SK-N-MC (cell line): ENCODE results near the gene GXYLT2.

Source experiments
- DNase-seq: peaks from one replicate; pipeline ENCODE4 v3.0.0-alpha.2; 2011; ENCODE audit warnings: low read depth, low spot score
- H3K27ac ChIP-seq: fragments of 200-600 bp; sonication (generic); 2 replicates; pipeline ENCODE4 v1.5.1; 2016; ENCODE audit warnings: mixed run types
- H3K36me3 ChIP-seq: fragments of 200-600 bp; sonication (generic); 2 replicates; pipeline ENCODE4 v1.6.1; 2017; ENCODE audit warnings: antibody characterized with exemption, low read length, mixed read lengths; ENCODE audit not compliant: insufficient read depth
- H3K4me3 ChIP-seq: fragments of 200-600 bp; sonication (generic); 2 replicates; pipeline ENCODE4 v1.5.1; 2016
- H3K9ac ChIP-seq: fragments of 200-600 bp; sonication (generic); 2 replicates; pipeline ENCODE4 v1.8.0; 2017; ENCODE audit warnings: mixed run types, mixed read lengths; ENCODE audit not compliant: insufficient read length
- H3K9me3 ChIP-seq: fragments of 200-600 bp; sonication (generic); 2 replicates; pipeline ENCODE4 v1.6.1; 2017; ENCODE audit warnings: low read depth, mild to moderate bottlenecking, antibody characterized with exemption, low read length, moderate library complexity, mixed read lengths
- EZH2 ChIP-seq: fragments of 200-600 bp; sonication (generic); IDR thresholded peaks from one replicate; pipeline ENCODE4 v1.6.1; 2017; ENCODE audit warnings: antibody characterized with exemption
- FOXP2 ChIP-seq: optimal IDR thresholded peaks from 2 replicates; pipeline ENCODE3; 2011; ENCODE audit warnings: mild to moderate bottlenecking, moderate library complexity; ENCODE audit not compliant: insufficient read depth; ENCODE audit errors: extremely low read length, control extremely low read depth
- POLR2AphosphoS5 ChIP-seq: IDR thresholded peaks from 2 replicates; pipeline ENCODE4 v1.6.1; 2012; ENCODE audit warnings: mild to moderate bottlenecking, low read depth, low read length, borderline replicate concordance

The GXYLT2 gene

DNA sequence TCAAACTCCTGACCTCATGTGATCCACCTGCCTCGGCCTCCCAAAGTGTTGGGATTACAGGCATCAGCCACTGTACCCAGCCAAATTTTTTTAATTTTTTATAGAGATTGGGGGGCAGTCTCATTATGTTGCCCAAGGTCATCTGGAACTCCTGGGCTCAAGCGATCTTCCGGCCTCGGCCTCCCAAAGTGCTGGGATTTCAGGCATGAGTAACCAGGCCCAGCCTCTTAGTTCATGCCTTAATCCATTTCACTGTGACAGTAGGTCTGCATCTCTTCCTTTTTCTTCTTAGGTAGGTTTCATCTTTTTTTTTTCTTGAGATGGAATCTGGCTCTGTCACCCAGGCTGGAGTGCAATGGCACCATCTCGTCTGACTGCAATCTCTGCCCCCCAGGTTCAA is 71.5 kb downstream of the GXYLT2 start:
- DNase-seq, result no peak
- Histone ChIP-seq H3K4me3 (no peak overlapping the region), H3K9ac (no peak overlapping the region), H3K27ac (no peak overlapping the region), H3K9me3 (no peaks in the 10 kb centered on the region), H3K36me3 (no peaks in the 10 kb centered on the region)
- TF ChIP-seq POLR2AphosphoS5, result no peak
- TF ChIP-seq EZH2, result no peak
- no peak for TF ChIP-seq FOXP2

DNA sequence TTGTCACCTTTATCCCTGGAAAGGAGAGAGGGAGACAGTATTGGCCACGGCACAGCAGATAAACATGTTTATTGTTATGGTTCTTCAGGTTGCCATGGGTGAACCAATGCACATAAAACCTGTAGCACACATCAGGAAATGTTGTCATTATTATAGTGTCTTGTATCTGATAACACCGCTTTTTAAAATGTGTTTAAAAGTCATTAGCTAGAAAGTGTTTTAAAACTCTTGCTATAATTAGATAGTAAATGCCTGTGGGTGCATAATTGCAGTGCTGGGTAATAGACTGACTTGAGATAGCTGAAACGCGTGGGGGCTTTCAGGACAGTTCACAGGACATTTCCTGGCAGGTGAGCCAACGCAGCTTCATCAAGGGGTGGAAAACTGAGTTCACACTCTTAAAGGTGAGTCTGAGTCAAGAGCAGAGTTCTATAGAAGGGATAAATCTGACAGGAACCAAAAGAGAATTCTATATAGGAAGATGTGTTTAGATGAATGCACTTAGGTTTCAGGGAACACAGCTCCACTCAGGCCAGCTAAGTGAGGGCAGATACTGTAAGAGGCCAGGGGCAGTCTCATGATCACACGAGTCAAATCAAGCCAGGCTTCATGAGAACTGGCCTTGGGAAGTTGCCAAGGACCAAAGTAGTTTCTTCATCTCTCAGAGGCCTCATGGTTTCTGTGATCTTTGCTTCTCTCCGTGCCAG is 73.1 kb downstream of the GXYLT2 start:
- no peaks in the 10 kb centered on the region for H3K36me3 ChIP-seq
- no peak overlapping the region for H3K9ac ChIP-seq
- H3K4me3 ChIP-seq, result no peak overlapping the region
- H3K9me3 ChIP-seq, result no peaks in the 10 kb centered on the region
- TF ChIP-seq EZH2 (no peak), POLR2AphosphoS5 (no peak), FOXP2 (no peak)
- H3K27ac ChIP-seq, result no peak overlapping the region
- no peak for DNase-seq

DNA sequence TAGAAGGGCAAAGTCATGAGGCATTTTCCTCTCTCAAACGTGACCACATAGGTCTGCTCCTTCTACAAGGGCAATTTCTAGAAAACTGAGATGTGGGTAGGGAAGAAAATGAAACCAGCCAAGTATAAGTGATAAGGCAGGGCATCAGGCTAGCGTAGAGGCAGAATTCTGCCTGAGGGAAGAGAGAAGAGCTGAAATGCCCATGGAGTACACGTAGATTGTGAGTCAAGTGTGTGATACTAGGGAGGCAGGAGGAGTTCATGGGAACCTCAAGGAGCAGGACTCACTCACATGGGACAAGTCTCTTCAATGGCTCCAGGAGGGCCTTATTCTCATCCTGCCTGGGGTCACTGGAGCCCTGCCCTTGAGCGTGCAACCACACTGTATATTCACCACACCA is 73.9 kb downstream of the GXYLT2 start:
- Histone ChIP-seq H3K36me3 (no peaks in the 10 kb centered on the region), H3K9me3 (no peaks in the 10 kb centered on the region), H3K9ac (no peak overlapping the region), H3K27ac (no peak overlapping the region), H3K4me3 (no peak overlapping the region)
- no peak for DNase-seq
- TF ChIP-seq POLR2AphosphoS5 (no peak), FOXP2 (no peak), EZH2 (no peak)

DNA sequence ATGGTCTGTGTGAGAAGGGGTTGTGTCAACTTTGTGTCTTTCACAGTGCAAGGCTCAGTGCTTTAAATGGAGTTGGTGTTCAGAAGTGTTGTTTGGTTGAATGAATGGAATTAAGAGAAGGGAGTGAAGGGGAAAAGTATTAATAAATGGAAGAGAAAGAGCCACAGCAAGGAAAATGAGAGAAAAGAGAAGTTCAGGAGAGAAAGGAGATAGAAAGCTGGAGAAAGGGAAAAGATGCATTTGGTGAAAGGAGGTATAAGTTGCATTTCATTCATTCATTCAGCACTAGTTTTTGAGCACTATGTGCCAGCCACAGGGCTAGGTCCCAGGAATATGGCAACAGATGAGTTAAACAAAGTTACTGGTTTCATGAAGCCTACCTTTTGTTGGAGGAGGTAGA is 74.5 kb downstream of the GXYLT2 start:
- TF ChIP-seq POLR2AphosphoS5 (no peak), FOXP2 (no peak)
- no peak overlapping the region for H3K27ac ChIP-seq
- H3K9me3 ChIP-seq, result no peaks in the 10 kb centered on the region
- H3K36me3 ChIP-seq, result no peaks in the 10 kb centered on the region
- H3K4me3 ChIP-seq, result no peak overlapping the region
- DNase-seq, result no peak
- H3K9ac ChIP-seq, result no peak overlapping the region

DNA sequence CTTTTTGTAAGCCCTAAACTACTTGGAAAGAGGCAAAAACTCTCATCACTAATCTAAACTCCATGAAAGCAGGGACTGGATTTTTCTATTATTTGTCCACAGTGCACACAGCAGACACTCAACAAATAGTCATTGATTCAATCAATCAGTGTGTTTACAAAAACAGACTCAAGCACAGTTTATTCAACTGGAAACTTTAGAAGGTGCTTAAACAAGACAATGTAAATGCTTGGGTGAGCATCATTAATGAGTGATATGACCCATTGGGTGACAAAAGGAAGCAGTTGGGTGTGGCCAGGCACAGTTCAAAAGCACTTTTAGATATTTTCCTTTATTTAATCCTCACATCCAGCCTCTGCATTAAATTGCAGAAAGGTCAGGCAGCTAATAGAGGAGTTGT is 76.8 kb downstream of the GXYLT2 start:
- no peak for TF ChIP-seq POLR2AphosphoS5
- TF ChIP-seq EZH2, result no peak
- TF ChIP-seq FOXP2, result no peak
- Histone ChIP-seq H3K4me3 (no peak overlapping the region), H3K9ac (no peak overlapping the region), H3K9me3 (no peaks in the 10 kb centered on the region), H3K27ac (no peak overlapping the region), H3K36me3 (peaks cover 3% of the 10 kb centered on the region; the same call in 1 of the 2 replicates)
- no peak for DNase-seq

- no peak for DNase-seq
- no peak overlapping the region for H3K4me3 ChIP-seq
- TF ChIP-seq FOXP2 (no peak), EZH2 (no peak), POLR2AphosphoS5 (no peak)
- peaks cover 3% of the 10 kb centered on the region; the same call in 1 of the 2 replicates for H3K36me3 ChIP-seq
- no peaks in the 10 kb centered on the region for H3K9me3 ChIP-seq
- H3K9ac ChIP-seq, result no peak overlapping the region
- no peak overlapping the region for H3K27ac ChIP-seq
Measured at GRCh38 chr3:72968266-72968664, 80.4 kb downstream of the GXYLT2 start.

GRCh38 chr3:72969766-72970165 is 81.9 kb downstream of the GXYLT2 start:
- no peak for DNase-seq
- no peak for TF ChIP-seq POLR2AphosphoS5
- TF ChIP-seq FOXP2, result no peak
- TF ChIP-seq EZH2, result no peak
- no peak overlapping the region for H3K27ac ChIP-seq

DNA sequence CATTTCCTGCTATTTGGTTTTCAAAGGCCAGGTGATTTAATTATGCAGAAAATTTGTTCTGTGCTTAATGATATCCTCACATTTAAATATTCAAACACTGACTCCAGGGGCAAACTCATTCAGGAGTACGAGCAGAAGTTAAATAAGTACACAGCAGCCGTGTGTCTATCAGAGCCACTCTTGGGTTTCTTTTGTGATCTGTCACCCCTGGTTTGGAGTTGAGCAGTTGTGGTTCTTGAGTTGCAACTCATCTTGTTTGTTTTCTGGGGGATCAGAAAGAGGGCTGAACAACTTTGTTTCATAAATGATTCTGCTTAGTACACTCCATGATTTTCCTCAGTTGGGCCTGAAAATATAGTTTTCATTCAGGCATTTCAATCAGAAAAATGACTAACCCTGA is 83.1 kb downstream of the GXYLT2 start:
- TF ChIP-seq EZH2 (no peak), POLR2AphosphoS5 (no peak), FOXP2 (no peak)
- Histone ChIP-seq H3K27ac (no peak overlapping the region), H3K4me3 (no peak overlapping the region)

More at GRCh38 chr3:72969766-72970165, 81.9 kb downstream of the GXYLT2 start:
- H3K9me3 ChIP-seq, result no peaks in the 10 kb centered on the region
- H3K4me3 ChIP-seq, result no peak overlapping the region
- H3K9ac ChIP-seq, result no peak overlapping the region
- peaks cover 3% of the 10 kb centered on the region; the same call in 1 of the 2 replicates for H3K36me3 ChIP-seq

GRCh38 chr3:72972706-72973030 is 84.8 kb downstream of the GXYLT2 start:
- no peaks in the 10 kb centered on the region for H3K9me3 ChIP-seq
- H3K27ac ChIP-seq, result no peak overlapping the region
- TF ChIP-seq POLR2AphosphoS5, result no peak
- no peak for TF ChIP-seq FOXP2
- no peak for TF ChIP-seq EZH2
- DNase-seq, result no peak
- no peak overlapping the region for H3K9ac ChIP-seq
- peaks cover 3% of the 10 kb centered on the region; the same call in 1 of the 2 replicates for H3K36me3 ChIP-seq
- H3K4me3 ChIP-seq, result no peak overlapping the region

More for the DNA sequence above, 83.1 kb downstream of the GXYLT2 start:
- Histone ChIP-seq H3K36me3 (peaks cover 3% of the 10 kb centered on the region; the same call in 1 of the 2 replicates), H3K9me3 (no peaks in the 10 kb centered on the region), H3K9ac (no peak overlapping the region)
- no peak for DNase-seq
